ENCODE data around the gene IQGAP2. TPM values are rescaled to one million over a fixed set of nuclear protein-coding genes. Genes with fewer than 3 reads are reported as not detected.

IQGAP2 gene
- total RNA-seq, 1 donor from 2014 or later = not detected

GRCh38 chr5:76499507-76500161 is 96.5 kb downstream of the IQGAP2 start:
- no peaks in the 10 kb centered on the region for H3K36me3 ChIP-seq (ENCODE audit: control insufficient read depth, insufficient read depth, low read length)
- FAIRE-seq (no peak), DNase-seq (ENCODE audit: low read depth) (no peak)
- no peaks in the 10 kb centered on the region for H3K27me3 ChIP-seq (ENCODE audit: control insufficient read depth, insufficient read depth, low read length)
- TF ChIP-seq CTCF (IDR thresholded peaks at IDR 0.05; ENCODE audit: insufficient read depth, low read length, severe bottlenecking) = no peak
- H3K4me3 ChIP-seq (ENCODE audit: low read depth, low read length) = no peak overlapping the region

DNA sequence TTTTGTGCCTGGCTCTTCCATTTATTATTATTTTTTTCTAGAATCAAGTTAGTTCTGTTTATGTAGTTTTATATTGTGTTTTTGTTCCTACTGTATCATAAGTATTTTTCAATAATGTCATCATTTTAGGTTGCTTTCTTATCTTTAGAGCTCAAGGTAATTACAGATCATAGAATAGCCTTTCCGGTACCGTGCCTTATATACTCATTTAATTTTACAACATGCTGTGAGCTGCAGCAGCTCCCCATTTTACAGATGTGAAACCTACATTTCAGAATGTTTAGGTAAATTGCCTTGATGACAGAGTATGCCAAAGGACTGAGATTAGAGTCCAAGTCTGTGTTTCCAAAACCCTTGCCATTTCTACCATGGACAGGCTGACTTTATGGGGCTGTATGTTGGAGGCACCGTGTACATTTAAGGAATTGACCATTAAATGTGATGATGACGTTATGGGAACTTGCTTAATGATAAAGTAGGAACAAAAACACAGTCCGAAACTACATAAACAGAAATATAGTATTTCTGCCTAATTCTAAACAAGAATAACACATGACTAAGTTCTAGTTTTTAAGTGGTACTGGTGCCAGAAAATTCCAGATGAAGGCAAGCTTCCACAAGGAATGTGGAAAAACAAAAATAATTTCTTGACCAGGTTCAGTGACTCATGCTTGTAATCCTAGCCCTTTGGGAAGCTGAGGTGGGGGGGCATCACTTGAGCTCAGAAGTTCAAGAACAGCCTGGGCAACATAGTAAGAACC is 97.7 kb downstream of the IQGAP2 start:
- Histone ChIP-seq H3K4me3 (ENCODE audit: low read depth, low read length) (no peak overlapping the region), H3K27me3 (ENCODE audit: control insufficient read depth, insufficient read depth, low read length) (no peaks in the 10 kb centered on the region), H3K36me3 (ENCODE audit: control insufficient read depth, insufficient read depth, low read length) (no peaks in the 10 kb centered on the region)
- DNase-seq (ENCODE audit: low read depth) (no peak), FAIRE-seq (no peak)
- TF ChIP-seq CTCF (IDR thresholded peaks at IDR 0.05; ENCODE audit: insufficient read depth, low read length, severe bottlenecking) = no peak

DNA sequence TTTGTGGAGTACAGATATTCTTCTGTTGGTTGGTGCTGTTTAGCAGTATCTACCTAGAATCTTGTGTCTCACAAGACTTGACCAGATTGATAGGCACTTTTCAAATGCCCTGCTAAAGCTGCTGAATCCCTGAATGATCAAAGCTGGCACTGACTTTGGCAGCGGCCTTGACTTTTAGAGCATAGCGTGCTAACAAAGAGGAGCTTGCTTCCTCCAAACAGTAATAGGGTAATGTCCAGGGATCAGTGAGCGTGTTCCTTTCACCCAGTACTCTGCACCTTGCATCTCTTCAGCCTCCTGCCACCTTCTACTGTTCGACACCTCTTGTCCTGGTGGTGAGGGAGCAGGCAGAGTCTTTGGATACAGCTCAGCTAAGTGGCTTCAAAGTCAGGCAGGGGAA is 100.8 kb downstream of the IQGAP2 start:
- Histone ChIP-seq H3K36me3 (ENCODE audit: control insufficient read depth, insufficient read depth, low read length) (no peaks in the 10 kb centered on the region), H3K4me3 (ENCODE audit: low read depth, low read length) (no peak overlapping the region), H3K27me3 (ENCODE audit: control insufficient read depth, insufficient read depth, low read length) (no peaks in the 10 kb centered on the region)
- DNase-seq (ENCODE audit: low read depth) = no peak
- no peak for TF ChIP-seq CTCF (IDR thresholded peaks at IDR 0.05; ENCODE audit: insufficient read depth, low read length, severe bottlenecking)
- no peak for FAIRE-seq

DNA sequence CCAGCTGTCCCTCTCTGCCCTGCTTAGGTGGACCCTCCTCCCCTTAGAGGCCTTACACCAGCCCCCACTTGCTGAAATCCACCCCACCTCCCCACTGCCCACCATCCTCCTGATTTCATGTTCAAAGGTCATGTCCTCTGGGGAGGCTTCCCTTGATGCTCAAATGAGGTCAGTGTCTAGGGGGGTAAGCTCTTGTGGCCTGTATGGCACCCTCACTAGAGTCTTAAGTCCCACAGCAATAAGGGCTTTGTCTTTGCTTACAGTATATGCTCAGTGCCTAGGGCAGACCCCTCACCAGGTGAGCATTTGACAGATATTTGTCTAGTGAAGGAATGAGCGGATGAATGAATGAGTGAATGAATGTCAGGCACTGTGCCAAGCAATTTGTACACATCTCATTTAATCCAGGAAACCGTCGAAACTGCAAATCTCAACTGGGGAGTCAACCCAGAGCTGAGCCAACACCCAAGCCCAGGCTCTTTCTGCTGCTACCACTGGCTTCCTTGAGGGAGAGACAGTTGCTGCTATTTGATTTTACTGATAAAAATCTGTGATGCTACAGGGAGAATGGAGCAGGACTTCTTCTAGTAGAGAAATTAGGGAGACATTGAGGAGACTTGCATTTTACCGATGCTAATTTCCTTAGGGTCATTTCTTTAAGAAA is 101.9 kb downstream of the IQGAP2 start:
- peak; percentile 88 for FAIRE-seq

GRCh38 chr5:76513476-76513875 is 110.4 kb downstream of the IQGAP2 start:
- FAIRE-seq (no peak), DNase-seq (ENCODE audit: low read depth) (no peak)
- no peak overlapping the region for H3K4me3 ChIP-seq (ENCODE audit: low read depth, low read length)
- H3K27me3 ChIP-seq (ENCODE audit: control insufficient read depth, insufficient read depth, low read length) = no peaks in the 10 kb centered on the region
- TF ChIP-seq CTCF (IDR thresholded peaks at IDR 0.05; ENCODE audit: insufficient read depth, low read length, severe bottlenecking) = no peak
- H3K36me3 ChIP-seq (ENCODE audit: control insufficient read depth, insufficient read depth, low read length) = no peaks in the 10 kb centered on the region

More for the DNA sequence above, 101.9 kb downstream of the IQGAP2 start:
- no peaks in the 10 kb centered on the region for H3K27me3 ChIP-seq (ENCODE audit: control insufficient read depth, insufficient read depth, low read length)
- TF ChIP-seq CTCF (IDR thresholded peaks at IDR 0.05; ENCODE audit: insufficient read depth, low read length, severe bottlenecking) = no peak
- no peak for DNase-seq (ENCODE audit: low read depth)
- H3K36me3 ChIP-seq (ENCODE audit: control insufficient read depth, insufficient read depth, low read length) = no peaks in the 10 kb centered on the region
- no peak overlapping the region for H3K4me3 ChIP-seq (ENCODE audit: low read depth, low read length)
